T-helper 17 cell (primary cell): Measurements from ENCODE around the gene ASZ1. TPM values are rescaled to one million over a fixed set of nuclear protein-coding genes. Genes with fewer than 3 reads are reported as not detected.

Experiments
- ATAC-seq: fragments of 150-1000 bp; cut with Tn5 transposase; 2 replicates; pipeline ENCODE4 v1.10.0; 2021; ENCODE audit warnings: mild to moderate bottlenecking, moderate library complexity
- DNase-seq, 3 donors: peaks; one replicate each; pipeline versions ENCODE4 v3.0.0 to v3.0.0-alpha.2; 2020 to 2021
- H3K9me3 ChIP-seq: one replicate; pipeline ENCODE4 v1.7.0; 2013; ENCODE audit warnings: low read length, mild to moderate bottlenecking; ENCODE audit not compliant: control insufficient read depth, poor library complexity, severe bottlenecking
- H3K27ac Mint-ChIP-seq: one replicate; pipeline ENCODE4 v1.8.0; 2022; ENCODE audit warnings: mild to moderate bottlenecking, moderate library complexity, mixed read lengths
- H3K27me3 Mint-ChIP-seq: one replicate; pipeline ENCODE4 v1.8.0; 2022; ENCODE audit warnings: mixed read lengths
- H3K36me3 Mint-ChIP-seq: one replicate; pipeline ENCODE4 v1.8.0; 2022; ENCODE audit warnings: low read depth, mixed read lengths
- H3K4me1 Mint-ChIP-seq: one replicate; pipeline ENCODE4 v1.8.0; 2022; ENCODE audit warnings: mild to moderate bottlenecking, mixed read lengths
- H3K4me3 Mint-ChIP-seq: one replicate; pipeline ENCODE4 v1.8.0; 2022; ENCODE audit warnings: mild to moderate bottlenecking, moderate library complexity, mixed read lengths
- total RNA-seq, 4 donors: library from RNA in 2 of 4; stranded (reverse) in 2 of 4; gene quantifications; one replicate each; pipeline ENCODE4 v1.2.3 and lab custom pipeline; 2022 to 2026

The ASZ1 gene
- total RNA-seq, 2 donors from 2014 or later: not detected

DNA sequence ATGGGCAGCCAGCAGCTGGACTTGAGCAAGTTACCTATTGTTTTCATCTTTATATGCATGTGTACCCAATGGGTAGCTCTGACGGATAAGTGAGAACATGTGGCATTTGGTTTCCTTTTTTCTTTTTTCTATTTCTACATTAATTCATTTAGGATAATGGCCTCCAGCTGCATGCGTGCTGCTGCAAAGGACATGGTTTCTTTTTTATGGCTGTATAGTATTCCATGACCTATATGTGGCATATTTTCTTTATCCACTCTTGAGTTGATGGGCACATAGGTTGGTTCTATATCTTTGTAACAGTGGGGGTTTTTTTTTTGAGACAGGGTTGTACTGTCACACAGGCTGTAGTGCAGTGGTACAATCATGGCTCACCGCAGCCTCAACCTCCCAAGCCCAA, 37.4 kb downstream of the ASZ1 start:
- DNase-seq (no peak), ATAC-seq (no peak)
- Mint-ChIP-seq H3K27ac (no peak overlapping the region), H3K4me1 (no peaks in the 10 kb centered on the region), H3K36me3 (no peaks in the 10 kb centered on the region), H3K4me3 (no peak overlapping the region), H3K27me3 (no peaks in the 10 kb centered on the region)
- no peaks in the 10 kb centered on the region for H3K9me3 ChIP-seq

DNA sequence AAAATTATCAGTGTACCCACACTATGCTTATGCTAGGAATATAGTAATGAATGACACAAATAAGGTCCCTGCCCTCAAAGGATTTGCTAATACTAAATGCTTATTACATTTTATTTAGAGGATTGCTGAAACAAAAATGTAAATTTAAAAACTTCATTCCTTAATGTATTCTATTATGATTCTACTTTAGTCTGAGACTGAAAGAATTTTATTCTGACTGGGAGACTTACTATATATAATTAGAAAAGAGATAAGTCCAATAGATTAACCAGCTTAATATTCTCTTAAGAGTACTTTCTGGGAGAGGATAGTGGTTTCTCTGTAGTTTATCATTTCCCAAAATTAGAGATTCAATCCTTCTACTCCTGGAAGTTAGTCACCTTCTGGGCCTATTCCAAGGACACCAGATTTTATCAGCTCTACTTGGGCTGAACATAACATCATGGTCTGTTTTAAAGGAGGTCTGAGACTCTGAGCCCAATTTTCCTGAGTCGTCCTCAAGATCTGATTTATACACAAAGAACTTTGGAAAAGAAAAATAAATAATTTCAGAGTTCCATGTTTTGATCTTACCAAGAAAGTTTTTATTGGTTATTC, 41.1 kb downstream of the ASZ1 start:
- no peaks in the 10 kb centered on the region for H3K36me3 Mint-ChIP-seq
- no peaks in the 10 kb centered on the region for H3K4me1 Mint-ChIP-seq
- H3K27ac Mint-ChIP-seq: no peak overlapping the region
- DNase-seq (no peak), ATAC-seq (no peak)
- H3K4me3 Mint-ChIP-seq: no peak overlapping the region
- H3K27me3 Mint-ChIP-seq: no peaks in the 10 kb centered on the region
- no peaks in the 10 kb centered on the region for H3K9me3 ChIP-seq

DNA sequence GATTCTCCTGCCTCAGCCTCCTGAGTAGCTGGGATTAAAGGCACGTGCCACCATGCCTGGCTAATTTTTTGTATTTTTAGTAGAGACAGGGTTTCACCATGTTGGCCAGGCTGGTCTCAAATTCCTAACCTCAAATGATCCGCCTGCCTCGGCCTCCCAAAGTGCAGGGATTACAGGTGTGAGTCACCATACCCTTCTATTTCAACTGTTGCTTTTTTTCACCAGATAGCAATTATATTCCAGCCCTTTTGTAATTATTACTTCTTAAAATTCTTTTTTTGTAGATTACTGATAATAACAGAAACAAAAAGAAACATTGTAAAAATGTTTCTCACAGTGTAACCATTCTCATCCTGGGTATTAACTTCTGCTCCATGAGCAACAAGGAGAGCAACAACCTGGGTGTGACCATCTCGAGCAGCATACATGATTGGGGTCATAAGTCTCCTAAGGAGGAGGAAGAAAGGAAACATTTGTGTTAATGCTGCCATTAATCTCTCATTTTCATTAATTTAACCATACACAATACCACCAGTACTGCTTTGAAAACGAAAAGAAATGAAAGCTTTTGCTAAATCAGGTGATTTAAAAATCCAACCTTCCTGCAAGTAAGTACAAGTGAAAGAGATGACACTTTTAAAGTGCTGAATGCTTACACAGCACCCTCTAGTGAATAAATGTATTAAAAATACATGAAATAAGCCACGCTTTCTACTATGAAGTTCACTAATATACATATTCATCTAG, 41.8 kb downstream of the ASZ1 start:
- DNase-seq (no peak), ATAC-seq (no peak)
- no peaks in the 10 kb centered on the region for H3K36me3 Mint-ChIP-seq

DNA sequence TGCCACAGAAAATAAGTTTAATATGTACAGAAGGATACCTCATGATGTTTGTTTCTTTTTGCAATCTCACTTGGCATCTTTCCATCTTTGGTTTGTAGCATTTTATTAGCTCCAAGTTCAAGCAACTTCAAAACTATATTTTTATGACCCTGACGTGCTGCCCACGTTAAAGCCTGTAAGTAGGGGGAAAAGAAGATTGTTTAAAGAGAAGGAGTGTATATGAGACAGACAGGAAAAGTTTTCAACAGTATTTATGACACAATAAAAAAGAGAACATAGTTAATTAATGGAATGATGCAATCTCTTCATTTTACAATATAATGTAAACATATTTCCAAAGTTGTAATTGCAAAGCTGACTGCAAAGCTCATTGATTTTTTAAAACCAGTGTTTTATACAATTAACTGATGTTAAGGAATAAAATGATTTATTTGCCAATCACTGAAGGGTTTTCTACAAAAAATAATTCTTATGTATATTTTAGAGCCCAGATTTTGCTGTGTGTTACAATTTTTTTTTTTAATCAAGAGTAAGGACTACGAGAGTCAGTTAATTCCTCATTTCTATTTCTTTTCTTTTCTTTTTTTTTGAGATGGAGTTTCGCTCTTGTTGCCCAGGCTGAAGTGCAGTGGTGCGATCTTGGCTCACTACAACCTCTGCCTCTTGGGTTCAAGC, 42.5 kb downstream of the ASZ1 start:
- Mint-ChIP-seq H3K4me3 (no peak overlapping the region), H3K27me3 (no peaks in the 10 kb centered on the region), H3K4me1 (no peaks in the 10 kb centered on the region), H3K27ac (no peak overlapping the region), H3K36me3 (no peaks in the 10 kb centered on the region)
- DNase-seq (no peak), ATAC-seq (no peak)
- no peaks in the 10 kb centered on the region for H3K9me3 ChIP-seq

More for the DNA sequence above, 41.8 kb downstream of the ASZ1 start:
- H3K27me3 Mint-ChIP-seq: no peaks in the 10 kb centered on the region
- no peak overlapping the region for H3K4me3 Mint-ChIP-seq
- no peak overlapping the region for H3K27ac Mint-ChIP-seq
- H3K9me3 ChIP-seq: no peaks in the 10 kb centered on the region
- no peaks in the 10 kb centered on the region for H3K4me1 Mint-ChIP-seq

DNA sequence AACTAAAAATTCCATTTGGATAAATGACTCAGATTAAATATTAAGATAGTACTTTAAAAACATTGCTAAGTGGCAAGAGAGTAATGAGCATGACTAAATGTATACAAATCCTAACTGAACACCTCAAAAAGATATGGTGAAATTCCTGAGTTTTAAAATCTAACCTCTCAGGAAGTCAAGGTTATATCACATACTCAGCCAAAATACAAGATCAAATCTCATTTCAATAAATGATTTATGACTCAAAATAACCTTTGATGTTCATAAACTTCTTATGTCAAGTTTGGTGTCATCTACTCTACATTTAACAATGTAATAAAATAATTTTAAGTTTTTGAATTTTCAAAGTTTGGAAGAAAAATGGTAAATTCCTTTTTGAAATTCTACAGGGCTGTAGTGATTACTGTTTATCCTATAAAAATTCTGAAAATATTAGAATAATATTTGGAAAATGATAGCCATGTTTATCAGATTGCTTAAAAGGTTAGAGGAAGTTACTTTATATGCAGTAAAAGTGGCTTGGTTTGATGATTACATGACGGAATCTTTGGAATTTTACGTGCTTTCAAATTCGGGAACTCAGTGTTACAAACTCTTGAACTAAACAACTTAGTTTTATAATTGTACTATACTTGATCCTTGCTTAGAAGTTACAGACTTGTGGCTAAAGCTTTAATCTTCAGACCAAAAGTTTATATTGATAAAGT, 43.7 kb downstream of the ASZ1 start:
- H3K4me1 Mint-ChIP-seq: no peaks in the 10 kb centered on the region
- no peak overlapping the region for H3K27ac Mint-ChIP-seq
- ATAC-seq: no peak
- no peaks in the 10 kb centered on the region for H3K36me3 Mint-ChIP-seq
- H3K4me3 Mint-ChIP-seq: no peak overlapping the region
- DNase-seq: no peak
- H3K27me3 Mint-ChIP-seq: no peaks in the 10 kb centered on the region
- H3K9me3 ChIP-seq: no peaks in the 10 kb centered on the region

DNA sequence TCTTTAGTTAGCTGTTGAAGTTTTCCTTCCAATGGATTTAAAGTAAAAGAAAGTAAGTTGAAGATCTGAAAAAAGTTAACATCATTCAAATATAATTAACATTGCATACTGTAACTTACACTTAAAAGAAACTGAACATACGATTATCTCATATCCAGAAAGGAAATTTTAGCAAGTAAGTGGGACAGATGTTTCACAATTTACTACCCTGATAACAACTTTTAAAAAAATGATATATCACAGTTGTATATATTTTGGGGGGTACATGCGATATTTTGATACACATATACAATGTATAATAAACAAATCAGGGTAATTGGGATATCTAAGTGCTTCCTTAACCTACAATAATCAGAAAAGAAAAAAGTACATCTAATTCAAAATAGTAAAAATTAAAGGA, 44.2 kb downstream of the ASZ1 start:
- H3K9me3 ChIP-seq: no peaks in the 10 kb centered on the region
- Mint-ChIP-seq H3K4me1 (no peaks in the 10 kb centered on the region), H3K27me3 (no peaks in the 10 kb centered on the region), H3K36me3 (no peaks in the 10 kb centered on the region), H3K27ac (no peak overlapping the region), H3K4me3 (no peak overlapping the region)
- no peak for ATAC-seq
- no peak for DNase-seq

DNA sequence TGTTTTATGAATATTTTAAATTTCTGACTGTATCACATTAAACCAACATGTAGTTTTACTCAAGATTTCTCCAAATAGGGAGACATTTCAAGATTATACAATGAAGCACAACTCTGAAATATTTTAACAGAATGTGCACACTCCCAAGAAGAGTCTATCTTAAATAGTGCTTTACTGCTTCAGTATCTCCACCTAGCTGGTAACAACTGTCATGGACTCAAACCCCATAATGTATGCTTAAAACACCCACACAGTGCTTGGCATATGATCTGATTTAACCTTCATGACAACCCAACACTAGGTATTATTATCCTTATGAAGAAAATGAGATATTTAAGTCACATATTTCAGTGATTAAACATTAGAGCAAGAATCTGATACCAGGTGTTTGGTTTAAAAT, 45.9 kb downstream of the ASZ1 start:
- no peak overlapping the region for H3K27ac Mint-ChIP-seq
- no peak for ATAC-seq
- no peak overlapping the region for H3K4me3 Mint-ChIP-seq
- H3K36me3 Mint-ChIP-seq: no peaks in the 10 kb centered on the region
- H3K9me3 ChIP-seq: no peaks in the 10 kb centered on the region
- no peaks in the 10 kb centered on the region for H3K27me3 Mint-ChIP-seq
- no peaks in the 10 kb centered on the region for H3K4me1 Mint-ChIP-seq
- DNase-seq: no peak

DNA sequence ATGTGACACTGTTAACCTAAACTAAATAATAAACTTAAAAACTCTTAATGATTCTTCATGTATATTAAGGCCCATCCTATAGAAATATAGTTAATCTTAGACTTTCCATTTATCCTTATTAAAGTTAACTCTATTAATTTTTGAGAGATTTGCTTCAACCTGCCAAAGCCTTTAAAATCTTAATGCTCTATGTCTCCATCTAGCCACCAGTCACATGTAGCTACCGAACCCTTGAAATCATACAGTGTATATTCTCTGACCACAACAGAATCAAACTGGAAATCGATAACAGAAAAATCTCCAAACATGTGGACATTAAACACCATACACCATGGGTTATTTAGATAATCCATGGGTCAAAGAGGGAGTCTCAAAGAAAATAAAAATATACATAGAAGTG, 51.9 kb downstream of the ASZ1 start:
- H3K9me3 ChIP-seq: no peaks in the 10 kb centered on the region
- ATAC-seq (no peak), DNase-seq (no peak)
- H3K4me1 Mint-ChIP-seq: no peaks in the 10 kb centered on the region
- H3K27me3 Mint-ChIP-seq: no peaks in the 10 kb centered on the region
- H3K4me3 Mint-ChIP-seq: no peak overlapping the region
- H3K27ac Mint-ChIP-seq: no peak overlapping the region
- no peaks in the 10 kb centered on the region for H3K36me3 Mint-ChIP-seq

DNA sequence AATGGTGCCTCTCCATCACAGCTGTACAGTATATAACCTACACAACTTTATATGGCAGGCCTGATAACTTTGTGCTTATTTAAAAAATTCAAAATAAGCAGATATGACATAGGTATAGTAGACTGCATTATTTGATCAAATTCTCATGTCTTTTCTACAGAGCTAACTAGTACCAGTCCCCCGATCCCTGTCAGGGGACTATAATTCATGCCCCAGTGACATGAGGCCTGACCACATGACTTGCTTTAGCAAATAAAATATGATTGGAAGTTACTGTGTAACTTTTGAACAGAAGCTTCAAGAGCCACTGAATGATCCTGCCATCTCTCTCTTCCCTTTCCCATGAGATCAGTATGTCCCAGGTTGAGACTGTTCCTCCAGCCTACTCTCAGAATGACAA, 55.2 kb downstream of the ASZ1 start:
- H3K9me3 ChIP-seq: no peaks in the 10 kb centered on the region
- Mint-ChIP-seq H3K36me3 (no peaks in the 10 kb centered on the region), H3K27me3 (no peaks in the 10 kb centered on the region), H3K4me3 (no peak overlapping the region), H3K27ac (no peak overlapping the region), H3K4me1 (no peaks in the 10 kb centered on the region)
- ATAC-seq (no peak), DNase-seq (no peak)

DNA sequence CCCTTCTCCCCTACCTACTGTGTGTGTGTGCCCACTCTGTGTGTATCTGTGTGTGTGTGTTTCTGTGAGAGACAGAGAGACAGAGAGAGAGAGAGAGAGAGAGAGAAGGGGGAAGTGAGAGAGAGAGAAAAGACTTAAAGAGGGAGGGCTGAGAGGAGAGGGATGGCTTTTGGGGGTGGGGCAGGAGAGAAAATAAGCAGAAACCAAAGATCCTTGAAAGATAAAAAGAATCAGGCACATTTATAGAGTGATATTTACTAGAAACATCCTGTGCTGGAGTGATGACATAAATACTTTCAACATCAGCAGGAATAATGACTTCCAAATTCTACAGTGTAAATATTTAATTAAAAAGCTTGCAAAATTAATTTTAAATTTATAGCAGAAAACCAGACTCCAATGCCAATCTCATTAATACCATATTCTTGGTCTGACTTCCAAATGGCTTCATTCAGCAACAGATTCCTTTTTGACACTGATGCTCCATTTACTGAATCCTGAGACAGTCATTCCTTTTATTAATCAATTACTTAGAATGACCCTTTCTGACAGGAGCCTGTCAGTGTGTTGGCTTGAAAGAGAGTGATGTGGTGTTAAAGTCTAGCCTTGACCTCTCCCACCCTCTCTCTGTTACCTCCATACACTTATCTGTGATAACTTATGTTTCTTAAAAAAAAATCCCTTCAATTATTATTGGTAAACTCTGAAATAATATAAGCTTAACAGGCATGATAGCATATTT, 62.8 kb downstream of the ASZ1 start:
- Mint-ChIP-seq H3K4me1 (no peaks in the 10 kb centered on the region), H3K27me3 (no peaks in the 10 kb centered on the region), H3K27ac (no peak overlapping the region), H3K36me3 (no peaks in the 10 kb centered on the region), H3K4me3 (no peak overlapping the region)
- DNase-seq (no peak), ATAC-seq (no peak)
- H3K9me3 ChIP-seq: no peaks in the 10 kb centered on the region

DNA sequence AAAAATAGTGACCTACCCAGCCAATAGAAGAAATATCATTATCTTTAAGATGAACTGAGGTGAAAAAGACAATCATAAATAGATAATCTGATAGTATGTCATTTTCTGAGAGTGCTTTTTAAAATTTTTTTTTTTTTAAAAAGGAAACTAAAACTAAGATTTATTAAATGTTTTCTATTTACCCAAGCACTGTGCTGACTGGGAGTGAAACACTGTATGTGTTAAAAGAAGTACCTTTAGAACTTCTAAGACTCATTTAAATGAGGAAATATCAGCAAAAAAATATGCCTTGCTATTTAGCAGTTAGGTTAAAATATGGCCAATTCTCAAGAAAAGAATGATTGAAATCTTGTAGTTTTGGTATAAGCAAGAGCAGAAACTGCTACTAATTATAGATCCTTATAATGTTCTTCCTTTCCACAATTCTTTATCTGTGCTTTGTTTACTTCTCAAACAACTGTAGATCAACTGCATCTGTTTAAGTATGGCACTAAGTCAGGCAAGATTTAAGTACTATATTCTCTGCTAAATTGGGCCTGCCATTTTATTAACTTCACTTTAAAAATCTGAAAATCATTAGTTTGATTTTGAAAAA, 64.9 kb downstream of the ASZ1 start:
- H3K4me3 Mint-ChIP-seq: no peak overlapping the region
- no peak for ATAC-seq
- no peaks in the 10 kb centered on the region for H3K27me3 Mint-ChIP-seq
- H3K4me1 Mint-ChIP-seq: no peaks in the 10 kb centered on the region
- no peak overlapping the region for H3K27ac Mint-ChIP-seq
- H3K36me3 Mint-ChIP-seq: no peaks in the 10 kb centered on the region
- H3K9me3 ChIP-seq: no peaks in the 10 kb centered on the region
- DNase-seq: no peak

DNA sequence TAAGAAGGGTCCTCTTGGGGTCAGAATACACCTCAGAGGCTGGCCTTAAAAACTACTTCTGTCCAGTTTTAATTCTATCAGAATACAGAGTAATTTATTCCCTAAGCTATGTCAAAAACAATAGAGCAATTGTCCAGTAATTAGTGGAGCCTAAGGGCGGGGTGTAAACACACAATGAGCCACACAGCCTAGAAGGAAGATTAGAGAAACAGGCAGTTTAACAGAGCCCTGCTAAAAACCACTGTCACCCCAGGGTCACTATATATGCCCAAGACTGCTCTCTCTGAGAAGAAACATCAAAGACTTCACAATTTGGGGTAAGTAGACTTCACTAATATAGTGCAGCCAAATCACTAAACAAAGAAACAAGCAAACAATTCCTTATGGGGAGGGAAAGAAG, 77.3 kb downstream of the ASZ1 start:
- H3K4me1 Mint-ChIP-seq: no peaks in the 10 kb centered on the region
- no peaks in the 10 kb centered on the region for H3K9me3 ChIP-seq
- H3K27me3 Mint-ChIP-seq: no peaks in the 10 kb centered on the region
- no peak overlapping the region for H3K27ac Mint-ChIP-seq
- DNase-seq (no peak), ATAC-seq (no peak)
- H3K4me3 Mint-ChIP-seq: no peak overlapping the region
- H3K36me3 Mint-ChIP-seq: no peaks in the 10 kb centered on the region
